GM21717 (cell line): ENCODE data around the gene FMNL2.

ENCODE experiments used
- ATAC-seq: cut with Tn5 transposase; IDR thresholded peaks from one replicate; pipeline ENCODE4 v1.9.1; 2021; ENCODE audit warnings: mild to moderate bottlenecking, moderate library complexity; ENCODE audit not compliant: unreplicated experiment

Gene FMNL2

DNA sequence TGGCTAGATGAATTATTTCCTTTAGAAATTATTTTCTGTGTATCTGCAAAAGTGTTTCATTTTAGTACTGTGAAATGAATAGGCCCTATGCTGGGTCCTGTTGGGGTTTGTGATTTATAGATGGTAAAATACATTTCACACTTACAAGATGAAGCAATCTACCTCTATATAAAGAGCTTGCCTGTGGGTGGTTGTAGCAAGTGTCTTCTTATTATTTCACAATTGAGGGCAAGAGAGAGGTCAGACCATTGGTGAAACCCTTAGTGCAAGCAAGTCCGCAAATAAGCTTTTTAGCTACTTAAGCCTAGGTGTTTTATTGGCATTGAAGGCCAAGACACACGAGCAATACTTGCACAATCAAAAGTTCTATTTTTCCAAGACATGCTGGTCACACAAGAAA lies 153.1 kb downstream of the FMNL2 start:
- no peak for ATAC-seq

DNA sequence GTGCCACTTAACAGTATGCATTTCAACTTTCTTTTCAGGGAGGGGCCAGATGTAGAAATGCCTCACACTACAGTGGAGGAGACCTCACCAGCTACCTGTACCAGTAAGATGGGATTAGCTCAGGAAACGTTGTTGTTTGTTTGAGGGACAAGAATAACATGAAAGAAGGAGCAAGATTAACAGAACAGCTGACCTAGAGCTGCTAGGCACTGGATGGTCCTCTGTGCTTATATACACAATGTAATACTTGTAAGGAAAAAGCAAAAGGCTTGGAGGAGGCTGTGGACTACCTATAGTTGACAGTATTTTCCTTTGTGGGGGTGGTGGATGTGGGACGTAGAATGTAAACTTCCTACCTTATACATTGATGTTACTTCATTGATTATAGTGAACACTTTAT lies 154.4 kb downstream of the FMNL2 start:
- ATAC-seq = no peak

- ATAC-seq = no peak
Measured at GRCh38 chr2:152490686-152491455, 155.9 kb downstream of the FMNL2 start.

DNA sequence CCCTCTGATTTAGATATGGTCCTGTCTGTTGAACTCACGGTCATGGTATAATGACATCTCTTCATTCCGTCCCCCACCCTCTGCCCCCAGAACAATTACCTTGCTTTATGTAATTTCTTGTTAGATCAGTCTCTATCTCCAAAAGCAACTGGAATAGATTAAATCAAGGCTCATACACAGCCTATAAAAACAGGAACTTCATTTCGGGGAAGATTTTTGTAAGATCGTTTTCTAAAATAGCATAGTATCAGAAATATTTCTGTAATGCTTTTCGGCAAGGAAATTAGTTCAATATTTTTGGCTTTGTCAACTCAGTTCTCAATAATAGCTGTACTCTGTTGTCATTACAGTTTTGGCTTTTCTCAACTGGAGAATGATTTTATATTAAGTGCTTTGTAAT lies 157.2 kb downstream of the FMNL2 start:
- ATAC-seq = no peak

GRCh38 chr2:152492911-152493310 lies 157.9 kb downstream of the FMNL2 start:
- ATAC-seq = no peak

DNA sequence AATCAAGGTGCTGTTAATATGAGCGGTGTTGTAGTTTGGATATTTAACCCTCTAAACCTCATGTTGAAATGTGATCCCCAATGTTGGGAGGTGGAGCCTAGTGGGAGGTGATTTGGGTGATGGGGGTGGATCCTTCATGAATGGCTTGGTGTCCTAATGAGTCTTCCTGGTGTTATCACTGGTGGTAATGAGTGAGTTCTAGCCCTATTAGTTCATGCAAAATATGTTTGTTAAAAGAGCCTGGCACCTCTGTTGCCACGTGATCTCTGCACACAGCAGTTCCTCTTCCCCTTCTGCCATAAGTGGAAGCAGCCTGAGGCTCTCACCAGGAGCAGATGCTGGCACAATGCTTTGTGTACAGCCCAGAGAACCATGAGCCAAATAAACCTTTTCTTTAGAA lies 158.4 kb downstream of the FMNL2 start:
- no peak for ATAC-seq

DNA sequence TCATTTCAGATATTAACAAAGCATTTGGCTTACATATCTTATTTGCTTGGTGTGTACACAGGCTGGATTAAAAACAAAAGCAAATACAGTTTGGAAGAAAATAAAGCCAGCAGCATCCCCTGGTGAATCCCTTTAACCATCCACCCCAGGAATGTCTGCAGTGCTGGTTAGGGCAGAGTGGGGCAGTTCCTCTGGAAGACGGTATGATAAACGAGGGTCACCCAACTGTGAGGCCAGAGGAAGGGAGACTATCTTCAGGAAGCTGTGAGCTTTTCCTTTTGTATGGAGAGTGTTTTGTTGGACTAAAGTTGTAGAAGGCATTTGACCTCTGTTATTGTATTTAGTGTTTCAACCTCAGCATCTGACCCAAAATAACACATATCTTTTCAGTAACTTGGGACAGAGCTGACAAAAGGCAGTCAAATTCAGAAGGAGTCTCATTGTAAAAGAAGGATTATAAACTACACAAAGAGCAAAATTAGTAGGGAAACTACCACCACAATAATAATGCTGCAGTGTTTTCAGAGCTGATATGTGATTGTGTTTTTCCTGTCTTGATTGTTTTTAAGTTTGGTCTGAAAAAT lies 159.1 kb downstream of the FMNL2 start:
- ATAC-seq = no peak

- no peak for ATAC-seq
Measured at GRCh38 chr2:152496371-152496770, 161.4 kb downstream of the FMNL2 start.

GRCh38 chr2:152497481-152498052 lies 162.6 kb downstream of the FMNL2 start:
- peak; percentile 69 for ATAC-seq

GRCh38 chr2:152499331-152499816 lies 164.4 kb downstream of the FMNL2 start:
- ATAC-seq = no peak

- ATAC-seq = no peak
Measured at GRCh38 chr2:152499896-152500735, 165.1 kb downstream of the FMNL2 start.

GRCh38 chr2:152500772-152501171 lies 165.8 kb downstream of the FMNL2 start:
- ATAC-seq = no peak

GRCh38 chr2:152501666-152502065 lies 166.7 kb downstream of the FMNL2 start:
- no peak for ATAC-seq

GRCh38 chr2:152504618-152505017 lies 169.6 kb downstream of the FMNL2 start:
- no peak for ATAC-seq

DNA sequence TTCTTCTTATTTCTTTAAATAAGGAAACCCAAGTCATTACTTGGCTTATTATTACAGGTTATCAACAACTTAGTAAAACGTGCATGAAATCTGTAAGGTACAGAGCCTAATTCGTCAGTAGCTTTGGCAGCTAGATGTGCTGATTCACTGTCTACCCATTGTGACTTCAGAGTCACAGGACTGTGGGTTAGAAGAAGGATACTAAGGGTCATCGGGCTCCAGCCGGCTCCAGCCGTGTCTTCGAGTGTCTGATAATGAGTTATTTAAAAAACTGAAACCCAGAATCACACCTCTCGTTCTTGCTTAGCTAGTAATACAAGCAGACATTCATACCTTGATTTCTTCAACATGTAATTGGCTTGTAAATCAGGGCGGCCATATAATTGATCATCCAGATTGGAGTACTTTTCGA lies 170.5 kb downstream of the FMNL2 start:
- ATAC-seq = no peak

DNA sequence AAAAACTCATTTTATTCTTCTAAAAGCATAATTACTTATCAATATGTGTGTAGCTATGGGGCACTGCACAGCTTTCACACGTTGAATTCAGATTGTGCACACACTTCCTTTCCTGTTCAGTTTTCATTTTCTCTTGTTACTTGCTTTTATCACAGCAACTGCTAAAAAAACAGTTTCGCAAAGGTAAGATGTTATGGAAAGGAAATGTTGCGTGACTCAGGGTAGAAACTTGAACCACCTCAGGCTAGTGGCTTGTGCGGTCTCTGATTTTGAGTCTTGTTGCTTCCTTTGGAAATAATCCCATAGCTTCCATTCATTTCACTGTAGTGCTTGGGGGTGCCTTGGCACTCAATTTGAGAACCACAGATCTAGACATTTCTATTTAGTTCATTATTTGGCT lies 171.9 kb downstream of the FMNL2 start:
- no peak for ATAC-seq

GRCh38 chr2:152507907-152508306 lies 172.9 kb downstream of the FMNL2 start:
- no peak for ATAC-seq

GRCh38 chr2:152508446-152508845 lies 173.5 kb downstream of the FMNL2 start:
- no peak for ATAC-seq

GRCh38 chr2:152509772-152510491 lies 175.0 kb downstream of the FMNL2 start:
- no peak for ATAC-seq

GRCh38 chr2:152510621-152511020 lies 175.6 kb downstream of the FMNL2 start:
- no peak for ATAC-seq

DNA sequence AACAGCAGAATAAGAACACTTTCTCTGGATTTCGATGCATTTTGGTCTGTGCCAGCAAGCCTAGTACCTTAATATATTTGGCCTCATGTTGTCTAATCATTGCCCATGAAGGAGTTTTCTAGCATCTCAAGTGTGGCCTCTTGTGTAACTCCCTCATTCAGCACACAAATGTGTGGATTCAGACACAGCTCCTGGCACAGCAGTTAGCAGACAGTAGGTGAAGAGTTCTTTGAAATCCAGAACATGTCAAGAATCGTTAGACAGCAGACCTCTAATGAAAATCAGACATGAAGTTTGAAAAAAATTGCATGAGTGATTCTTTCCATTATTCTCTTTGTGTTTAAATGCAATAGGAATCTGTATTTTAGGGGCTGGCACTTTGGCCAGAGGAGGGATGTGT lies 177.0 kb downstream of the FMNL2 start:
- ATAC-seq = no peak
